Left lung (tissue), 10 donors: ENCODE measurements around the gene ATN1. TPM values are rescaled to one million over a fixed set of nuclear protein-coding genes. Genes with fewer than 3 reads are reported as not detected.
A peak's percentile ranks its signal among the peaks of the same experiment; 100 is the strongest.

Experiments
- ATAC-seq: fragments of 200-7000 bp; cut with Tn5 transposase; one replicate; pipeline ENCODE4 v1.9.1; 2020; ENCODE audit warnings: moderate library complexity
- DNase-seq, 4 donors: peaks; one replicate each; pipeline ENCODE4 v3.0.0-alpha.2; 2013 to 2020
- H3K27ac ChIP-seq, 2 donors: fragments of 200-600 bp; sonication (generic) in 1 of 2; one replicate each; pipeline versions ENCODE4 v1.5.0 to v1.8.0; 2020 to 2021
- H3K27me3 ChIP-seq, 2 donors: fragments of 200-600 bp; sonication (generic) in 1 of 2; one replicate each; pipeline versions ENCODE4 v1.5.0 to v1.8.0; 2020 to 2021
- H3K36me3 ChIP-seq, 2 donors: fragments of 200-600 bp; sonication (generic) in 1 of 2; one replicate each; pipeline versions ENCODE4 v1.5.0 to v1.8.0; 2020 to 2021
- H3K4me1 ChIP-seq, 2 donors: fragments of 200-600 bp; one replicate each; pipeline ENCODE4 v1.8.0; 2021
- H3K4me3 ChIP-seq, 2 donors: fragments of 200-600 bp; sonication (generic) in 1 of 2; one replicate each; pipeline versions ENCODE4 v1.5.0 to v1.8.0; 2020 to 2021; ENCODE audit warnings: mild to moderate bottlenecking in 1 of 2
- H3K9me3 ChIP-seq, 2 donors: fragments of 200-600 bp; sonication (generic) in 1 of 2; one replicate each; pipeline versions ENCODE4 v1.5.0 to v1.8.0; 2020 to 2021
- intact Hi-C, 2 donors: fragments of 100-400 bp; cut with DNase I; formaldehyde crosslinking; loops; one replicate each; pipeline versions ENCODE4 v1.11.2 to v1.14.2; 2022
- polyA plus RNA-seq, 6 donors: library from polyadenylated mRNA; unstranded; fragments of 120-200 nt; gene quantifications; one replicate each; pipeline ENCODE4 v1.2.1, GENCODE V29; 2013; ENCODE audit not compliant: insufficient read length in 6 of 6
- total RNA-seq, 2 donors: library from RNA; stranded (reverse); fragmentation: NEBNext Ultra II Directional; extraction: Animal tissue kit (Norgen Biotek cat#: 25700); gene quantifications; one replicate each; pipeline ENCODE4 v1.2.1, GENCODE V29; 2021
- TF ChIP-seq, protein P1 (sequence below), 2 donors: fragments of 200-600 bp; sonication (generic) in 1 of 2; IDR thresholded peaks; one replicate each; pipeline versions ENCODE4 v1.5.0 to v1.8.0; 2021; ENCODE audit warnings: antibody characterized with exemption in 2 of 2
- donor health status: DM: no; HTN: yes; CAD: no.
- donor health status: DM: no; HTN: no; CAD: no.

The ATN1 gene
- total and polyA plus RNA-seq, 8 donors, result 94.9 to 134 (median 110) TPM

DNA sequence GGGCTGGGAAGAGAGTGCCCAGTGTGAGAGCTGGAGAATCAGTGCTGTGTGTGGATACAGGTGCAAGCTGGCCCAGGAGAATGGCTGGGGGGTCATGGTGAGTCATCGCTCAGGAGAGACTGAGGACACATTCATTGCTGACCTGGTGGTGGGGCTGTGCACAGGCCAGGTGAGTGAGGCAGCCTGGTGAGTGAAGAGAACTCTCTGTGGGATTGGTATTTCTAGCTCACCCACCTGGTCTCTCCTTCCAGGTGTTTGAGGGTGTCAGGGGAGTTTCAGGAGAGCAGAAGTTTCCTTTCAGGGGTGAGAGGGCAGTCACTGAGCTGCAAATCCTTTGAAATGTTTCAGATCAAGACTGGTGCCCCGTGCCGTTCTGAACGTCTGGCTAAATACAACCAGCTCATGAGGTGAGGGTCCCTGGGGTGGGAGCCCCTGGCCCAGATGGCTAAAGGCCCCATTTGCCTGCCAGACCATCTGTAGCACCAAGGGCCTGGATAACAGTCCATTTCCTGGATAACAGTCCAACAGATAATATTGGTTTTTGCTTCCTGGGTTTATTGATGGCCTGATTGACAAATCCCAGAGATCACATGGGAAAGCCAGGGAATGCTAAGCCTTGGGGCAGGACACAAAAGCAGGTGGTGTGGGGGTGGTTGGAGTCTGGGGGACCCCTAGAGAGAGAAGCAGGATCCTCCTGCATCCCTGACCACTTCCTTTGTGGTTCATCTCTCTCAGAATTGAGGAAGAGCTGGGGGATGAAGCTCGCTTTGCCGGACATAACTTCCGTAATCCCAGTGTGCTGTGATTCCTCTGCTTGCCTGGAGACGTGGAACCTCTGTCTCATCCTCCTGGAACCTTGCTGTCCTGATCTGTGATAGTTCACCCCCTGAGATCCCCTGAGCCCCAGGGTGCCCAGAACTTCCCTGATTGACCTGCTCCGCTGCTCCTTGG lies 5.5 kb upstream of the ATN1 start:
- no peaks in the 10 kb centered on the region for H3K9me3 ChIP-seq
- H3K36me3 ChIP-seq, result peaks cover 0 to 26% of the 10 kb centered on the region in 2 donors
- ATAC-seq (no peak), DNase-seq (peak in 1 of 4 donors; percentile 29)
- peaks cover 0 to 11% of the 10 kb centered on the region in 2 donors for H3K27me3 ChIP-seq
- no peak overlapping the region for H3K4me3 ChIP-seq
- intact Hi-C loops, result loop anchor here in 1 of 2 donors (10.0 kb wide), 1 partner anchor 173 kb away; the partner anchor contains the start of gene C1R
- peaks cover 23 to 51% of the 10 kb centered on the region in 2 donors for H3K4me1 ChIP-seq
- peak overlapping the region in 1 of 2 donors; percentile 18 for H3K27ac ChIP-seq
- TF ChIP-seq, protein P1, sequence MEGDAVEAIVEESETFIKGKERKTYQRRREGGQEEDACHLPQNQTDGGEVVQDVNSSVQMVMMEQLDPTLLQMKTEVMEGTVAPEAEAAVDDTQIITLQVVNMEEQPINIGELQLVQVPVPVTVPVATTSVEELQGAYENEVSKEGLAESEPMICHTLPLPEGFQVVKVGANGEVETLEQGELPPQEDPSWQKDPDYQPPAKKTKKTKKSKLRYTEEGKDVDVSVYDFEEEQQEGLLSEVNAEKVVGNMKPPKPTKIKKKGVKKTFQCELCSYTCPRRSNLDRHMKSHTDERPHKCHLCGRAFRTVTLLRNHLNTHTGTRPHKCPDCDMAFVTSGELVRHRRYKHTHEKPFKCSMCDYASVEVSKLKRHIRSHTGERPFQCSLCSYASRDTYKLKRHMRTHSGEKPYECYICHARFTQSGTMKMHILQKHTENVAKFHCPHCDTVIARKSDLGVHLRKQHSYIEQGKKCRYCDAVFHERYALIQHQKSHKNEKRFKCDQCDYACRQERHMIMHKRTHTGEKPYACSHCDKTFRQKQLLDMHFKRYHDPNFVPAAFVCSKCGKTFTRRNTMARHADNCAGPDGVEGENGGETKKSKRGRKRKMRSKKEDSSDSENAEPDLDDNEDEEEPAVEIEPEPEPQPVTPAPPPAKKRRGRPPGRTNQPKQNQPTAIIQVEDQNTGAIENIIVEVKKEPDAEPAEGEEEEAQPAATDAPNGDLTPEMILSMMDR (IDR thresholded peaks at IDR 0.05), result no peak

DNA sequence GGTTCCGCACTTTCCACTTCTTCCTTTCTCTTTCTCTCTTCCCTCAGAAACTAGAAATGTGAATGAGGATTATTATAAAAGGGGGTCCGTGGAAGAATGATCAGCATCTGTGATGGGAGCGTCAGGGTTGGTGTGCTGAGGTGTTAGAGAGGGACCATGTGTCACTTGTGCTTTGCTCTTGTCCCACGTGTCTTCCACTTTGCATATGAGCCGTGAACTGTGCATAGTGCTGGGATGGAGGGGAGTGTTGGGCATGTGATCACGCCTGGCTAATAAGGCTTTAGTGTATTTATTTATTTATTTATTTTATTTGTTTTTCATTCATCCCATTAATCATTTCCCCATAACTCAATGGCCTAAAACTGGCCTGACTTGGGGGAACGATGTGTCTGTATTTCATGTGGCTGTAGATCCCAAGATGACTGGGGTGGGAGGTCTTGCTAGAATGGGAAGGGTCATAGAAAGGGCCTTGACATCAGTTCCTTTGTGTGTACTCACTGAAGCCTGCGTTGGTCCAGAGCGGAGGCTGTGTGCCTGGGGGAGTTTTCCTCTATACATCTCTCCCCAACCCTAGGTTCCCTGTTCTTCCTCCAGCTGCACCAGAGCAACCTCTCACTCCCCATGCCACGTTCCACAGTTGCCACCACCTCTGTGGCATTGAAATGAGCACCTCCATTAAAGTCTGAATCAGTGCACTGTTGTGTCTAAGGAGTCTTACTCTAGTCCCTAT lies 4.6 kb upstream of the ATN1 start:
- TF ChIP-seq, protein P1 (IDR thresholded peaks at IDR 0.05), result no peak
- H3K4me1 ChIP-seq, result peaks cover 23 to 53% of the 10 kb centered on the region in 2 donors
- ATAC-seq, result no peak
- peak overlapping the region in 1 of 2 donors; percentile 18 for H3K27ac ChIP-seq
- H3K36me3 ChIP-seq, result peaks cover 0 to 20% of the 10 kb centered on the region in 2 donors
- no peak overlapping the region for H3K4me3 ChIP-seq
- peaks cover 0 to 18% of the 10 kb centered on the region in 2 donors for H3K27me3 ChIP-seq
- H3K9me3 ChIP-seq, result no peaks in the 10 kb centered on the region
- no peak for DNase-seq
- intact Hi-C loops, result loop anchor here in 1 of 2 donors (10.0 kb wide), 1 partner anchor 172 kb away; the partner anchor contains the start of gene C1R

DNA sequence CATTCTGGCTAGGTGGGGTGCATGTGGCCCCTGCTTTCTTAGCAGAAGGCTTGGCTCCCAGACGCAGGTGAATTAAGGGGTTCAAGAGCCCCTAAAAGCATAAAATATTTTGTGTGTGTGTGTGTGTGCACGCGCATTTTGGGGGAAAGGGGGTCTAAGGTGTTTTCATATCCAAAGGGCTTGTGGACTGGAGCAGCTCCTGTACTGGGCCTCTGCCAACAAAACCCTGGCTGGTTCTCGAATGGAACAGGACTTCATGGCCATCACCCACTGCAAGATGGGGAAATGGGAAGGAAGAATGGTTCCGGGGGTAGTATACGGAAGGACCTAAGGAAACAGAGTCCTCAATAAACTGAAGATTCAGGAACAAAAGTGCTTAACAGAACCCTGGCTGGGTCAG lies 3.9 kb upstream of the ATN1 start:
- TF ChIP-seq, protein P1 (IDR thresholded peaks at IDR 0.05), result no peak
- peak overlapping the region; percentile 85 to 95 for H3K27ac ChIP-seq
- intact Hi-C loops, result loop anchor here in 1 of 2 donors (10.0 kb wide), 1 partner anchor 171 kb away; the partner anchor contains the start of gene C1R

DNA sequence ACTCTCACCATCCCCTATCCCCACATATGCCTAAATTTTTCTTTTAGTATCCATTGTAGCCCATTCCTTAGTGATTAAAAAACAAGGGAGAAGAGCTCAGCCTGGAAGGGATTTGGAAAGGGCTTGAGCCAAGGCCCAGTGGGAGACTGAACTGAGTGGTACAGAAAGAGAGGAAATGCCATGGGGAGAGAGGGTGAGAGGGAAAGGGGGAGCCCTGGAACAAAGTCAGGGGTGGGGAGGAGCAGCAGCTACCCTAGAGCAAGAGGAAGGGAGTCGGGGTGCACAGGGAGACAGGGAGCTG lies 2.6 kb upstream of the ATN1 start:
- intact Hi-C loops, result loop anchor here in 1 of 2 donors (10.0 kb wide), 1 partner anchor 170 kb away; the partner anchor contains the start of gene C1R

More for the DNA sequence above, 3.9 kb upstream of the ATN1 start:
- Histone ChIP-seq H3K27me3 (peaks cover 0 to 25% of the 10 kb centered on the region in 2 donors), H3K36me3 (peaks cover 0 to 20% of the 10 kb centered on the region in 2 donors), H3K9me3 (no peaks in the 10 kb centered on the region), H3K4me3 (no peak overlapping the region), H3K4me1 (peaks cover 23 to 53% of the 10 kb centered on the region in 2 donors)
- no peak for DNase-seq
- no peak for ATAC-seq

More for the DNA sequence above, 2.6 kb upstream of the ATN1 start:
- Histone ChIP-seq H3K4me3 (peak overlapping the region; percentile 43 to 70), H3K9me3 (no peaks in the 10 kb centered on the region), H3K36me3 (peaks cover 0 to 14% of the 10 kb centered on the region in 2 donors), H3K27ac (peak overlapping the region; percentile 85 to 95), H3K4me1 (peaks cover 35 to 67% of the 10 kb centered on the region in 2 donors), H3K27me3 (peaks cover 0 to 28% of the 10 kb centered on the region in 2 donors)
- ATAC-seq, result no peak
- TF ChIP-seq, protein P1 (IDR thresholded peaks at IDR 0.05), result no peak
- no peak for DNase-seq
